ENCODE data around the gene FNDC1. TPM values are rescaled to one million over a fixed set of nuclear protein-coding genes. Genes with fewer than 3 reads are reported as not detected.

The FNDC1 gene
- total and polyA plus RNA-seq, 2 donors (not counting 1 experiment from before 2014, with no cell fraction given): not detected

GRCh38 chr6:159212028-159212427, 42.8 kb downstream of the FNDC1 start:
- Histone ChIP-seq H3K4me3 (ENCODE audit: control extremely low read depth in 1 of 5, extremely low read depth in 1 of 5, insufficient read depth in 1 of 5, low read depth in 2 of 5, low read length in 4 of 5) (no peak overlapping the region), H3K9me3 (ENCODE audit: control extremely low read depth in 1 of 3, control insufficient read depth in 2 of 3, insufficient read depth in 1 of 3, low read length in 2 of 3) (no peaks in the 10 kb centered on the region), H3K4me2 (replicated peaks; ENCODE audit: low read depth, low read length, poor library complexity, severe bottlenecking) (no peak overlapping the region), H3K79me2 (ENCODE audit: control insufficient read depth, insufficient read depth, low read length) (no peaks in the 10 kb centered on the region), H4K20me1 (ENCODE audit: control insufficient read depth, insufficient read depth, low read length, poor library complexity, severe bottlenecking) (no peaks in the 10 kb centered on the region), H2AFZ (ENCODE audit: insufficient read depth, low read depth, low read length, poor library complexity, severe bottlenecking) (no peak overlapping the region), H3K36me3 (replicated peaks in 1 of 2; ENCODE audit: control extremely low read depth in 1 of 2, control insufficient read depth in 1 of 2, extremely low read depth in 1 of 2, insufficient read depth in 2 of 2, low read length in 1 of 2) (no peaks in the 10 kb centered on the region), H3K4me1 (ENCODE audit: control insufficient read depth in 2 of 2, insufficient read depth in 2 of 2, low read length in 2 of 2) (peaks cover 8 to 18% of the 10 kb centered on the region in 2 donors), H3K9ac (ENCODE audit: low read length) (no peak overlapping the region), H3K27me3 (replicated peaks in 1 of 4; ENCODE audit: control extremely low read depth in 1 of 4, control insufficient read depth in 3 of 4, insufficient read depth in 4 of 4, low read length in 3 of 4) (peaks cover 0 to 7% (median 0%) of the 10 kb centered on the region in 4 experiments), H3K27ac (ENCODE audit: low read length in 2 of 2) (no peak overlapping the region)
- intact Hi-C loops (cut with micrococcal nuclease): no loop called here
- Mint-ChIP-seq H3K27ac (no peak overlapping the region), H3K4me3 (no peak overlapping the region), H3K27me3 (no peaks in the 10 kb centered on the region), H3K4me1 (peaks cover 12% of the 10 kb centered on the region), H3K9me3 (ENCODE audit: insufficient read depth) (no peaks in the 10 kb centered on the region)
- 44% methylated on average over 3 of the region's 4 CpGs for WGBS (ENCODE audit: insufficient coverage)
- TF ChIP-seq, protein P1, sequence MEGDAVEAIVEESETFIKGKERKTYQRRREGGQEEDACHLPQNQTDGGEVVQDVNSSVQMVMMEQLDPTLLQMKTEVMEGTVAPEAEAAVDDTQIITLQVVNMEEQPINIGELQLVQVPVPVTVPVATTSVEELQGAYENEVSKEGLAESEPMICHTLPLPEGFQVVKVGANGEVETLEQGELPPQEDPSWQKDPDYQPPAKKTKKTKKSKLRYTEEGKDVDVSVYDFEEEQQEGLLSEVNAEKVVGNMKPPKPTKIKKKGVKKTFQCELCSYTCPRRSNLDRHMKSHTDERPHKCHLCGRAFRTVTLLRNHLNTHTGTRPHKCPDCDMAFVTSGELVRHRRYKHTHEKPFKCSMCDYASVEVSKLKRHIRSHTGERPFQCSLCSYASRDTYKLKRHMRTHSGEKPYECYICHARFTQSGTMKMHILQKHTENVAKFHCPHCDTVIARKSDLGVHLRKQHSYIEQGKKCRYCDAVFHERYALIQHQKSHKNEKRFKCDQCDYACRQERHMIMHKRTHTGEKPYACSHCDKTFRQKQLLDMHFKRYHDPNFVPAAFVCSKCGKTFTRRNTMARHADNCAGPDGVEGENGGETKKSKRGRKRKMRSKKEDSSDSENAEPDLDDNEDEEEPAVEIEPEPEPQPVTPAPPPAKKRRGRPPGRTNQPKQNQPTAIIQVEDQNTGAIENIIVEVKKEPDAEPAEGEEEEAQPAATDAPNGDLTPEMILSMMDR (IDR thresholded peaks at IDR 0.05): no peak
- TF ChIP-seq EZH2 (IDR thresholded peaks at IDR 0.05; ENCODE audit: borderline replicate concordance, insufficient read depth, low read depth, low read length, poor library complexity, severe bottlenecking): no peak
- ChIA-PET POLR2A (no interaction called here), CTCF (no interaction called here)
- DNase-seq: peak; percentile 25
- no peak for ATAC-seq (ENCODE audit: low read depth)

- Histone ChIP-seq H3K36me3 (replicated peaks in 1 of 2; ENCODE audit: control extremely low read depth in 1 of 2, control insufficient read depth in 1 of 2, extremely low read depth in 1 of 2, insufficient read depth in 2 of 2, low read length in 1 of 2) (no peaks in the 10 kb centered on the region), H3K4me1 (ENCODE audit: control insufficient read depth in 2 of 2, insufficient read depth in 2 of 2, low read length in 2 of 2) (peaks cover 13 to 25% of the 10 kb centered on the region in 2 donors), H2AFZ (ENCODE audit: insufficient read depth, low read depth, low read length, poor library complexity, severe bottlenecking) (no peak overlapping the region), H3K27ac (ENCODE audit: low read length in 2 of 2) (no peak overlapping the region), H3K4me2 (replicated peaks; ENCODE audit: low read depth, low read length, poor library complexity, severe bottlenecking) (no peak overlapping the region), H3K27me3 (replicated peaks in 1 of 4; ENCODE audit: control extremely low read depth in 1 of 4, control insufficient read depth in 3 of 4, insufficient read depth in 4 of 4, low read length in 3 of 4) (peaks cover 0 to 9% (median 0%) of the 10 kb centered on the region in 4 experiments), H3K9me3 (ENCODE audit: control extremely low read depth in 1 of 3, control insufficient read depth in 2 of 3, insufficient read depth in 1 of 3, low read length in 2 of 3) (no peaks in the 10 kb centered on the region), H3K9ac (ENCODE audit: low read length) (no peak overlapping the region), H4K20me1 (ENCODE audit: control insufficient read depth, insufficient read depth, low read length, poor library complexity, severe bottlenecking) (no peaks in the 10 kb centered on the region), H3K79me2 (ENCODE audit: control insufficient read depth, insufficient read depth, low read length) (no peaks in the 10 kb centered on the region), H3K4me3 (ENCODE audit: control extremely low read depth in 1 of 5, extremely low read depth in 1 of 5, insufficient read depth in 1 of 5, low read depth in 2 of 5, low read length in 4 of 5) (no peak overlapping the region)
- CTCF ChIA-PET: no interaction called here
- Mint-ChIP-seq H3K27ac (no peak overlapping the region), H3K4me3 (no peak overlapping the region), H3K9me3 (ENCODE audit: insufficient read depth) (no peaks in the 10 kb centered on the region), H3K4me1 (peaks cover 17% of the 10 kb centered on the region), H3K27me3 (peaks cover 4% of the 10 kb centered on the region)
- WGBS (ENCODE audit: insufficient coverage): 95% methylated on average over 3 of the region's 5 CpGs
- TF ChIP-seq, protein P1 (IDR thresholded peaks at IDR 0.05): no peak
- TF ChIP-seq EZH2 (IDR thresholded peaks at IDR 0.05; ENCODE audit: borderline replicate concordance, insufficient read depth, low read depth, low read length, poor library complexity, severe bottlenecking): no peak
- no peak for DNase-seq
- ATAC-seq (ENCODE audit: low read depth): no peak
- POLR2A ChIA-PET: no interaction called here
- intact Hi-C loops (cut with micrococcal nuclease): no loop called here
These were observed 43.5 kb downstream of the FNDC1 start for GRCh38 chr6:159212525-159213280.

Measured in B cell (primary cell).